ENCODE results near the gene MAP3K14.
"Not testable (repeated sequence)": the region's sequence is repeated elsewhere in the genome, so short reads cannot be mapped to it uniquely, and the experiment has no call there.

Gene MAP3K14

DNA sequence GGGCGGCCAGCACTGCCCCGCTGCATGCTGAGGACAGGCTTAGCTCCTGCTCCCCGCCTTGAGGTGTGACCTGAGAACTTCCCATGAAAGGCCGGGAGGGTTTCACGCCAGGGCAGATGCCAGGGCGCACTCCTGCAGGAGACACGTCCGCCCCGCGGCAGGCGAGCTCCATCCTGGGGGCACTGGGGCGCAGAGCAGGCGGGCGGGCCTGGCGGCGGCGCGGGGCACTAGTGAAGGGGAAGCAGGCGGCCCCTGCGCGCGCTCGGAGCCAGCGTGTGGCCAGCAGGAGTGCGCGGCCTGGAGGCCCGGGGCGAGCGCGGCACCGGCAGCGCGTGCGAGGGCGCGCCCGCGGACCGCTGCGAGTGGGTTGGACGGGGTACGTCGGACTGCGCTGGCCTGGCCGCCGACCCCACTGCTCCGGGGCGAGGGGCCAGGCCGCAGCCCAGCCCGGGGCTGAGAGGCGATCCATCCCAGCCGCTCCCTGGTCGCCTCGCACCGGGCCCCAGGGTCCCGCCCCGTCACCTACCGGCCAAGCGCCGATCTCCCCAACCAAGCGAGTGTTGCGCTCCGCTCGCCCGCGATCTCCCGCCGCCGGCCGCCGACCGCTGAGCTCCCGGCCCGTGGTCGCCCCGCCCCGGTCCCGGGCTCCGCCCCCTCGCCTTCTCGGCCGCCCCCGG, at the start of gene MAP3K14:
Gene MAP3K14, minus strand, starts transcription at position 587 of the 677 bp plus-strand sequence. CDS start 26,275 bp downstream, outside the sequence.
- no peak for DNase-seq (ENCODE audit: low spot score)

DNA sequence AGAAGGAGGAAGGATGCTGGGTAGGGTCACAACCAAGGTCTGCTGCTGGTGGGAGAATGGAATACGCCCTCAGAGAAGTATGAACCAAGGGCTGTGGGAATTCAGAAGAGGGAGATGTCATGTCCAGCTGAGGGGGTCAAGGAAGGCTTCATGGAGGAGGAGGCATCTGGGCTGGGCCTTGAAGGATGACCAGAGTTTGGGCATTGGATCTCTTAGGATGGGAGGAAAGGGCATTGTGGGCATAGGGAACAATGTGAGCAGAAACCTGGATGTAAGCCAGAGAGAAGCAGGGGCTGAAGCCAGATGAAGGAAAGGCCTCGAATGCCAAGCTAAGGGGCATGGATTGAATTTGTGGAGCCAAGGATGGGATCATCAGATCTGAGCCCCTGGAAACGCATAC, 49.2 kb upstream of the MAP3K14 start:
- no peak for DNase-seq (ENCODE audit: low spot score)

DNA sequence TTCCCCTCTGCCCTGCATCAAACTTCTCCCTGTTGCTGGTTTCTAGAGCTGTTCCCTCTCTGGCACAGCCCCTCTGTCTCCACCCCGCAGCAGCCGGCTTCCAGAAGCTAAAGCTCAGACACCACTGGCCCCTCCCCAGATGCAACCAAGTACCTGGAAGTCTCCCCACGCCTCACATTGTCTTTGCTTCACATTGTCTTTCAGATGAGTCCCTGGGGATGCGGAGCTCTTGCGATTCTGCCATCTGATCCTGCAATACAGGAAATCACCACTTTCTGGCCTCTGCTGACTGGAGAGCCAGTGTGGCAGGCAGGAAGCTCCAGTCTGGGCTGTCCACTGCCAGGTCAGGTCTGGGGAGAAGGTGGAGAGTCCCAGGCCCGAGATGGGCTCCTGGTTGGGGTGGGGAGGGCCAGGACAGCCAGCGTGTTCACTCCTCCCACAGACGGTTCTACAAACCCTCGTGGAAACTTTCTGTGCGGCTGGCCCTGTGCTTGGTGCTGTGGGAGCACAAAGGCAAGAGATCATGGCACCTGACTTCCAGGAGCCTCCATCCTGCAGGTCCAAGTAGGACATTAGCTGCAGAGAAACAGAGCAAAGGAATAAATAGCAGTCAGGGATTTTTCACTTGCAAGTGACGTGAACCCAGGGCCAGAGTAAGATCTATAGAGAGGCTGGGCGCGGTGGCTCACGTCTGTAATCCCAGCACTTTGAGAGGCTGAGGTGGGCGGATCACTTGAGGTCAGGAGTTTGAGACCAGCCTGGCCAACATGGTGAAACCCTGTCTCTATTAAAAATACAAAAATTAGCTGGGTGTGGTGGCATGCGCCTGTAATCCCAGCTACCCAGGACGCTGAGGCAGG, 47.9 kb upstream of the MAP3K14 start:
- DNase-seq (ENCODE audit: low spot score) = no peak

DNA sequence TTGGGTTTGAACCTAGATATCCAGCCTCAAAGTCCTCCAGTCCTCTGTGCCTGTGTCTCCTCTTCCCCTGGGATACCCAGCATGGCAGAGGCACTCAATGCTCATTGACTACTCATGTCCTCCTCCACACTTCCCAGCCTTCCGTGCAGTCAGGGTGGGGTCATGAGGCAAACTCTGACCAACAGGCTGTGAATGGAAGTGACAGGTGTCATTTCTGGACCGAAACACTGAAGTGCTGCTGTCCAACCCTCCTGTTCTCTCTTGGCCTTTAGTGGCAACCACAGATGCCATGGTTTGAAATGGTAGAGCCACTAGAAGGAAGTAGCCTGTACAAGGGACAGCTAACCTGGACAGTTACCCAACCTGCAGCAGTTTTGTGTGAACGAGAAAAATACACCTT, 46.7 kb upstream of the MAP3K14 start:
- DNase-seq (ENCODE audit: low spot score) = no peak

DNA sequence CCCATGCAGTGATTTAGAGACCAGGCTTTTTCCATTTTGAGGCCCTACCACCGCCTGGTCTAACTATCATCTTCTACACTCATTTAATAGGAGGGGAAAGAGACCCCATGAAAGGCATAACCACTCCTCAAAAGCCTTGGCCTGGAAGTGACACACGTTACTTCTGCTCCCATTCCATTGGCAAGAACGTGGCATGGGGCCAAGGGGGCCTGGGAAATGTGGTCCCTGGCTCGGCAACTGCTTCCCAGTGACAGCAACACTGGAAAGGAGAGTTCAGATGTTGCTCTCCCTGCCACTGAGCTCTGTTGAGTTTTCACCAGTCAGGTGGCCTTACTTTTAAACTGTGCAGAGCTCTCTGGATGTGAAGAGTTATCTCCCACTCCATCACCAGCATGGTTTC, 45.2 kb upstream of the MAP3K14 start:
- no peak for DNase-seq (ENCODE audit: low spot score)

DNA sequence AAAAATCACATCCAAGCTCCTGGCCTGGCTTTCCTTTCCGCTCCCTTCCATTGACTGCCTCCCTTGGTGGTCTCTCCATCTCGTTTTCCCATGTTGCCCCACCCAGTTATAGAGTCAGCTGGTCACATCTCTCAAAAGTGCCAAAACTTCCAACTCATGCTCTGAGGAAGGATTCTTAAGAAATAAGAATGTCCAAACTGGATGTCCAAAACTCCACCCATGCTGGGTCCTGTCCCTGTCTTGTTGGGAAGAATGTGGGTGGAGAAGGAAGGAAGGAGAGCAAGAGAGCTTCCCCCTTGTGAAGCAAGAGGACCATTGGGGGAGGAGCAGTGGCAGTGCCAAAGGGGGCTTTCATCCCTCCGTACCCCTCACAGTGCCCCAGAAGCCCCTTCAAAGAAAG, 44.6 kb upstream of the MAP3K14 start:
- no peak for DNase-seq (ENCODE audit: low spot score)

DNA sequence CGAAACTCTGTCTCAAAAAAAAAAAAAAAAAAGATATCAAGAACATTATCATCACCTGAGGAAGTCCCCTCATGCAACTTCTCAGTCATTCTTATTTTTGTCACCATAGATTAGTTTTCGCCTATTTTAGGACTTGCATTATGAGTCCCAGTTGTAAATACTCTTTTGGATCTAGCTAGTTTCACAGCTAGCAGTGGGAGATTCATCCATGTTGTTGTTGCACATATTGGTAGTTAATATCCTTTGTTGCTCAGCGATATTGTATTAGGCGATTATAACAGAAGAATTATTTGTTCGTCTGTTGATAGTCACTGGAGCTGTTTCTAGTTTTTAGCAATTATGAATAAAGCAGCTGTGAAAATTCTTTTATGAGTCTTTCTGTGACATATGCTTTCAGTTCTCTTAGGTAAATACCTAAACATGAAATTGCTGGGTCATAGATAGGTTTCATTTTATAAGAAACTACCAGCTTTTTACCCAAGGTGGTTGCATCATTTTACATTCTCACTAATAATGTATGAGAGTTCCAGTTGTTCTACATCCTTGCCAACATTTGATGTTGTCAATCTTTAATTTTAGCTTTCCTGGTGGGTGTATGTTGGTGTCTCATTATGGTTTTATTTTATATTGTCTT, 40.7 kb upstream of the MAP3K14 start:
- DNase-seq (ENCODE audit: low spot score) = no peak

DNA sequence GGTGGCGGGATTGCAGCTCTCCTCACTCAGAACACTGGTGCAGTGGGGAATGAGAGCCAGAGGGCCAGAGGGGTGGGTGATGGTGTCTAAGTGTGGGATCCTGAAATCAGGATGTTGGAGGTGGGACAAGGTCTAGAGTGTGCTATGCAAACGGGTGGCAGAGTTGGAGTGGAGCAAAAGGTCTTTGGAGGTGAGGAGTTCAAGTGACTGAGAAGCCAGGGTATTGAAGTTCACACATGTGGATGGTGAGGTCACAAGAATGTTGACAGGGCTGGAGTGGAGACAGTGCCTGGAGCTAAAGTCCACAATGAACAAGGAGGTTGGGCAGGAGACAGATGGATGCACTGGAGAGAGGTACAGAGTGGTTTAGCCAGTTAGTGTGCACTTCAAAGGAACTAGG, 38.3 kb upstream of the MAP3K14 start:
- no peak for DNase-seq (ENCODE audit: low spot score)

DNA sequence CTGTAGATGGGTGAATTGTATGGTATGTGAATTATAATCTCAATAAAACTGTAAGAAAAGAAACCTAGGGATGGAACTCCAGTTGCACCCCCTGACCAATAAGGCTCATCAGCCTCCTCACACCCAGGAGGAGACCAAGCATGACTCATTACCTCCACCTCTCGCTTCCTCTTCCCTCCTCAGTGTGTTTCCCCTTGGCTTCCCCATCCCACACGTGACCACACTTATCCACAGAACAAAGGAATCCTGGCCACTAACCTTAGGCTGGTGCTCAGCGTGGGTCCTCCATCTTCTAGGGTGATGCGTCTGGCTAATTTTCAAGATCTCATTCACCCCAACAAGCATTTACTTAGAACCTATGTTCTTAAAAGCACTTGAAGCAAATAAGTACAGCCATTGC, 36.2 kb upstream of the MAP3K14 start:
- no peak for DNase-seq (ENCODE audit: low spot score)

DNA sequence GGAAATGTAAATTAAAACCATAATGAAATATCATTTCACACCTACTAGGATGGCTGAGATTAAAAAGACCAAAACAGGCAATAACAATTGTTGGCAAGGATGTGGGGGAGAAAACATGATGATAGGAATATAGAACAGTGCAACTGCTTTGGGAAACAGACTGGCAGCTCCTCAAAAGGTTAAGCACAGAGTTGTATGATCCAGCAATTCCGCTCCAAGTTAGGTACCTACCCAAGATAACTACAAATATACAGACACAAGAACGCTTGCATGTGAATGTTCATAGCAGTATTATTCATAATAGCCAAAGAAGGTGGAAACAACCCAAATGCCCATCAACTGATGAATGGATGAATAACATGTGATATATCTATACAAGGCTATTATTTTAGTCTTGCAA, 35.0 kb upstream of the MAP3K14 start:
- no peak for DNase-seq (ENCODE audit: low spot score)

DNA sequence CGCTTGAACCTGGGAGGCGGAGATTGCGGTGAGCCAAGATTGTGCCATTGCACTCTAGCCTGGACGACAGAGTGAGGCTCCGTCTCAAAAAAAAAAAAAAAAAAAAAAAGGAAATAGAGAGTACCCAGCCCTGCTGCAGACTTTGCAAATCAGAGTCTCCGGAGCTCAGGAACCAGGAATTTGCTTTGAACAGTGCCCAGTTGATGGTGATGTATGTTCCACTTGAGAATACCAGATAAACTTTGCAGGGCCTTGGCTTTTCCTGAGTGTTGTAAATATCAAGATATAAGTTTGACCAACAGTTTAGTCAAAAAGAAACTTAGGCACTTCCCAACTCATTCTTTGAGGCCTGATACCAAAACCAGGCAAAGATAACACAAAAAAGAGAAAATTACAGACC, 30.6 kb upstream of the MAP3K14 start:
- DNase-seq (ENCODE audit: low spot score) = no peak

DNA sequence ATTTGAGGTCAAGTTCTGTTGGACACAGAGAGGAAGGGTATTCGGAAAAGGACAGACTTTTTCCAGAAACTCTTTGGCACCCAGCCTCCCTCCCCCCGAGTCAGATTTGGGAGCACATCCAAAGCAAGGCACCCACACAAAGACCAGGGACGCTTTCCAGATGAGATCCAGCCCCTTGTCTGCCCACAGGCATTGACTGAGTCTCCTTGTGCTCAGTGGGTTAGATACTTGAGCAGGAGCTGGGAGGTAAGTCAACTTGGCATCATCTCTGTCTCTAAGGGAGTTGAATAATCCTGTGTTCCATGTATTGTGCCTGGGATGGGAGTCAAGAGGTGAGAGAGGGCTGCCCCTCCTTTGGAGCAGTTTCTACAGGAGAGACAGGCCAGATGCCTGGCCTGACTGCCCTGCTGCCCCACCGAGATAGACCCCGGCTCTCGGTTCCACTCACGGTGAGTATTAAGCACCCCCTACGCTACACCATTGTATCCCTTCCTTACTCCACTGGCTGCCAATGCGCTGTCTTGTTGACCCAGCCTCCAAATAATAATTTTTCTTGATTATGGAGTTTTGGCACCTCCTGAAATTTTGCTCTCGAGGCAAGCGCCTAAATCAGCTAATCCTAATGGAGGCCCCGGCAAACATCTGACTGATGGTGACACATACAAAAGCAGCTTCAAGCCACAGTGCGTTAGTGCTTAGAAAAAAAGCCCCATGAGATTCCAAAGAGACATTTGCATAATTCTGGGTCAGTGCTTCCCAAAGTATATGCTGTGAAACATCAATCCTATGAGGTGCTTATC, 29.6 kb upstream of the MAP3K14 start:
- no peak for DNase-seq (ENCODE audit: low spot score)

DNA sequence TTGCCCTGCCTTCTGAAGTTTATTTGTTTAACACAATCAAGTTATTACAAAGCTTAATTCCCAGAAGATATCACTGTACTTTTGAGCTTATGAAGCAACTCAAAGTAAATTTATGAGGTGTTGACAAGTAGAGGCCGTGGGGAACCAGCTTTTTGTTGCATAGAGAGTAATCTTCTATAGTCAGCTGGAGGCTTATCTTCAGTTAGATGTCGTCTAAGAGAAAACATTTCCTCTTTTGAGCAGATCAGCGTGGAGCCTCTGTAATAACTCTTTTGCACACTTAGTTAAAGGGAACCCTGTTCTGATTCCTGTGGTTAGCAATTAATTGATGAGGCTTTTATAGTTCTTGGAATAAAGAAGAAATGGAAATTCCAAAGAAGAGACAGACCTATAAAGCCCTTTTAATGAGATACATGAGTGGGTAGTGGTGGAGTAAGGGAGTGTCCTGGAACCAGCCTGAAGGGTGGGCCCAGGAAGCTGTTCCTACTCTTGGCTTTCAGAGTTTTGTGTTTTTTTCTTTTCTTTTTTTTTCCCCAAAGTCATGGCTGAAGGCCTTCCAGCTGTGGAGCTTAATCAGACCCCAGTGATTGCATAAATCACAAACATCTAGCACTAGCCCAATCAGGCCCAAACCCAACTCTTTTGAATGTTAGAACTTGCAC, 28.9 kb upstream of the MAP3K14 start:
- DNase-seq (ENCODE audit: low spot score) = no peak

DNA sequence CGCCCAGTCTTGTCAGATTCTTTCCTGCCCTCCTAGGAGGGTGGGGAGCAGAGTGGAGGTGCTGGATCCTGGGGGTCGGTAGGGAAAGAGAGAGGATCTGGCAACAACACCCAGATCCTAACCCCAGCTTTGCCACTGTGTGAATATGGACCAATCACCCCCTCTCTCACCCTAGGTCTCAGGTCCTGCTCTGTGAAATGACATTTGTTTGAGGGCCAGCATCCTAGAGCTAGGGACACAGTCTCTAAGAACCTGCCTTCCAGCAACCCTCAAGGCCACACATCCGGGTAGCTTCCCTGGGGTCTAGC, 28.4 kb upstream of the MAP3K14 start:
- DNase-seq (ENCODE audit: low spot score) = no peak

DNA sequence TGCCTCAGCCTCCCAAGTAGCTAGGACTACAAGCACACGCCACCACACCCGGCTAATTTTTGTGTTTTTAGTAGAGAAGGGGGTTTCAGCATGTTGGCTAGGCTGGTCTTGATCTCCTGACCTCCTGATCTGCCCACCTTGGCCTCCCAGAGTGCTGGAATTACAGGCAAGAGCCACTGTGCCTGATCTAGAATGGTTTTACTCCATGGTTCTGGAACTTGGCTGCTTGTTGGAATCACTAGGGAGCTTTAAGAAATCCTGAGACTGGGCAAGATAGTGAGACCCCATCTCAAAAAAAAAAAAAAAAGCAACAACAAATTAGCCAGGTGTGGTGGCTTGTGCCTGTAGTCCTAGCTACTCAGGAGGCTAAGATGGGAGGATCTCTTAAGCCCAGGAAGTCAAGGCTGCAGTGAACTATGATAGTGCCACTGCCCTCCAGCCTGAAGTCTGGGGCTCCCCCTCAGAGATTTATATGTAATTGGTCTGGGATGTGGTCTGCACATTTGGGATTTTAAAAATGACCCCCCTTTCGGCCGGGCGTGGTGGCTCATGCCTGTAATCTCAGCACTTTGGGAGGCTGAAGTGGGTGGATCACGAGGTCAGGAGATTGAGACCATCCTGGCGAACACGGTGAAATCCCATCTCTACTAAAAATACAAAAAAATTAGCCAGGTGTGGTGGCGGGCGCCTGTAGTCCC, 27.3 kb upstream of the MAP3K14 start:
- DNase-seq (ENCODE audit: low spot score) = not testable (repeated sequence)

DNA sequence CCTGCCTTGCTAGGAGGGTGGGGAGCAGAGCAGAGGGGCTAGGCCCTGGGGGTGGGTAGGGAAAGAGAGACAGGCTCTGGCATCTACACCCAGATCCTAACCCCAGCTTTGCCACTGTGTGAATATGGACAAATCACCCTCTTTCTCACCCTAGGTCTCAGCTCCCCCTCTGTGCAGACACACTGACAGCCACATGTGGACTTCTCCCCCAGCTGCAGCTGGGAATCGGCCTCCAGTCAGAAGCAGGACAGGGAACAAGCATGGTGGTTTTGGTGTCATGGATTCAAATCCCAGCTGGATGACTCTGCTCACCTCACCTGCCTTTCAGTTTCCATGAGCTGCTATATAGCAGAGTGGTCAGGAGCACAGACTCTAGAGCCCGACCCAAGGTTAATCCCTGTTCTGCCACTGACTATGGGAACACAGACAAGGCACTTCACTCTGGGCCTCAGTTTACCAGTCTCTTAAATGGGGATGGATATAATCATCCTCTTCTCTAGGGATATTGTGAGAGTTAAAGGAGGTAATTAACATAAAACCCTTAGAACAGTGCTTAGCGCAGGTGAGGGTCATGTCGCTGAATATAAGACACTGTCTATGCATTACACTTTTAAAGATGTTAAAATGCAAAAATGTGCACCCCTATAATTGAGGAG, 26.2 kb upstream of the MAP3K14 start:
- no peak for DNase-seq (ENCODE audit: low spot score)

DNA sequence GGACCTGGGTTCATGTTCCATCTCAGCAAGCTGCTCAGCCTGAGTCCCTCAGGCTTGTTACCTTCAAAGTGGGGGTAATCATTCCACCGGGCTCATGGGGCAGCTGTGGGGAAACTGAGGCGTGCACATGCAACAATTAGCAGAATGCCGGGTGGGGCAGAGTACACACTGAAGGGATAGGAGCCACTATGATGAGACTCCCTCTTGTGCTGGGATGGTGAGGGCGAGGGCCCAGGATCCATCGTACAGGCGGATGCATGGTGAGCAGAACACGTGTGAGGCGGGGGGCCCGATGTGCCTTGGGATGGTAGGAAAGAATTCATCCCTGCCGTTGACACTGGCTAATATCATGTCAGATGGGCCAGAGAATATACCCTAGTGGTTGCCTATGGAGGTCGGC, 25.5 kb upstream of the MAP3K14 start:
- no peak for DNase-seq (ENCODE audit: low spot score)

DNA sequence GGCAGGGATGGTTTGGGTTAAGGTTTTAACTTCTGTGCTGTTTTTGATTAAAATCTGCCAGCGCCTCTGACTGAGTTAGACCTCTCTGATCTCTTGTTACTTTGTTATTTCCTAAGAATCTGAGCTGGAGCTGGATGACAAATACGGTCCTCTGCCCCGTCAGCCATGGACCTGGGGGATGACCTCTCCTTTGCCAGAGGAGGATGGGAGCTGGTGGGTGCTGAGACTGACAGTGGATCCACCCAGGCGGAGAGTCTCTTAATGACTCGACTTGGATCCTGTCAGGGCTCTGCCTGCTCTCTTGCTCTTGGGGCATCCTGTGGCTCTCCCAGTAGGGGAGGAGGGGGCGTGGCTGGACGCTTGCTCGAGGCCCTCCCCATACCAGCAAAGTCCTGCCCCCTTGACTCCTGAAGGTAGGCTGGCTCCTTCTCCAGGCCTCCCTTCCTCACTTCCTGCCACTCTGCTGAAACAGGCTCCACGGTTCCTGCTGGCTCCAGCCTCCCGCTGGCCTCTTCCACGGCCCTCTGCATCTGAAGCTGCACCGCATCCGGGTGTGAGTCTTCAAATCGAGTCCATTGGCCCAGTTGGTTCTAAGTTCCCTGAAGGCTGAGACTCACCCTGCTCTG, 24.8 kb upstream of the MAP3K14 start:
- no peak for DNase-seq (ENCODE audit: low spot score)

DNA sequence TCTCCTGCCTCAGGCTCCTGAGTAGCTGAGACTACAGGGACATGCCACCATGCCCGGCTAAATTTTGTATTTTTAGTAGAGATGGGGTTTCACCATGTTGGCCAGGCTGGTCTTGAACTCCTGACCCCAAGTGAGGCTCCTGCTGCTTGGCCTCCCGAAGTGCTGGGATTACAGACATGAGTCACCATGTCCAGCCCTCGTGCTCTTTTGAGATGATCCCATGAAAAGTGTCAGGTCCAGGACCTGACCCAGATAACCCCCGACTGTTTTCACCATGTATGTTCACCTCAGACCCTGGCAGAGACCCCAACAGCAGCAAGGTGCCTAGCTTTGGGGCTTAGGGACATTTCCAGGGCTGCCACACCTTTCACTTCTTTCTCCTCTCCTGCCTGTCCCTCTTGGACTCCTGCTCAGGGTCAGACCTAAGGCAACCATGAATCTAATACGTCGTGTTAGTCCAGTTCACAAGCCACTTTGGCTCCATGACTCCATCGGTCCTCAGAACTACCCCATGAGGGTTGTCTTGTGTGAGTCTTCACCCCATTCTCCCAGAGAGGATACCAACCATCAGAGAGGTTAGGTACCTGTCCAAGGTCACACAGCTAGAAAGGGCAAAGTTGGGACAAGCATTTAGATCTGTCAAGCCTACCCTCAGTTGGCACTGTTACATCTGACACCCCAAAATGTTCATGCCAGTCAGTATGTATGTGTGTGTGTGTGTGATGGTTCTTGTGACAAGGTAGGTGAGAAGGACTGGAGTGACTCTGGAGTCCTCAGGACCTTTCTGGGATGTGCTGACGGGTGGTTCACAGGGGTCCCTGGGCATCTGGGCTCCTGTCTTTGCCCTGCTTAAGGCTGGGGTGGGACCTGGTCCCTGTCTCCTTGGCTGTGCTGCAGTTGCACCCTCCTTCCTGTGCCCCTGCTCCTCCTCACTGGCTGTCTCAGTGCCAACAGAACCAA, 23.1 kb upstream of the MAP3K14 start:
- DNase-seq (ENCODE audit: low spot score) = no peak
